ENCODE results near the gene LAMTOR4.
"Not testable (repeated sequence)": the region's sequence is repeated elsewhere in the genome, so short reads cannot be mapped to it uniquely, and the experiment has no call there.

The LAMTOR4 gene

DNA sequence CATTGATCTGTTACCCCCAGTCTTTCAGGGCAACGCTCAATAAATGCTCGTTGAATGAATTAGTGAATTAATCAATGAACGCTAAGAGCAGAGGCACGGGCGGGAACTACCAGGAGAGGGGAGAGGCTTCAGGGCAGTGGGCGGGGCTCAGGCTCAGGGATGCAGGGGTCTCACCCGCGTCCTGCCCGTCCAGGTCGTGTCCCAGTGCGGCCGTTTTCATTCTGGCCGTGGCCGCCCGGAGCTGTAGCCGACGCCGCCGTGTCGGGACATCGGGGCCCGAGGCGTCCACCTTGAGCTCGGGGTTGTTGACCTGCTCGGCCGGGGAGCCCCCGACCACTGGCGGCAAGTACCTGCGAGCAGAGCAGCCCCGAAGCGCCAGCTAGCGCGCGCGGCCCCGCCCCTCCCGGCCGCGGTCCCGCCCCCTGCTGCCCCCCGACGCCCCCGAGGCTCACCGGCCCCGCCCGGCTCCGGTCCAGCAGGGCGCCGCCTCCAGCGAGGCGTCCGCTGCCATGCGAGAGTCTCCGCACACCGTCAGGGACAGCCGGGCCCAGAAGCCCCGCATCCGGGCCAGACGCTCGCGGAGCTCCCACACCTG, 22.5 kb downstream of the LAMTOR4 start:
- no peak for DNase-seq (ENCODE audit: low read depth)

DNA sequence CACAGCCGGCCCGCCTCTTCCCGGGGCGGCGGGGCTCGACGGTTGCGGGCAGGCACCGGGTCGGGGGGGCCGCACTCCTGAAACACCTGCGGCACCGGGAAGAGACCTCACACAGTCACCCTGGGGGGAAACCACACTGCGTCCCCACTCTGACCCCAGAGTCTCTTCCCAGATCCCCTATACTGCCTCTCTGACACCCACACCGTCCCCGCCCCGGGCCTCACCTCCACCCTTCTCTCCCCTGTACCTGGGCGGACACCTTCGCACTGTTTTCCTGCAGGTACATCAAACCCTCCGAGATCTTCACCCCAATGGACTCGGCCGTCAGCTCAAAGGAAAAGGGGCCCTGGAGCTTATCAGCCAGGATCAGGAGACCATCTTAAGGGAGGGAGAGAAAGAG, 23.1 kb downstream of the LAMTOR4 start:
- no peak for DNase-seq (ENCODE audit: low read depth)

GRCh38 chr7:100173806-100174495, 25.2 kb downstream of the LAMTOR4 start:
- DNase-seq (ENCODE audit: low read depth): no peak

DNA sequence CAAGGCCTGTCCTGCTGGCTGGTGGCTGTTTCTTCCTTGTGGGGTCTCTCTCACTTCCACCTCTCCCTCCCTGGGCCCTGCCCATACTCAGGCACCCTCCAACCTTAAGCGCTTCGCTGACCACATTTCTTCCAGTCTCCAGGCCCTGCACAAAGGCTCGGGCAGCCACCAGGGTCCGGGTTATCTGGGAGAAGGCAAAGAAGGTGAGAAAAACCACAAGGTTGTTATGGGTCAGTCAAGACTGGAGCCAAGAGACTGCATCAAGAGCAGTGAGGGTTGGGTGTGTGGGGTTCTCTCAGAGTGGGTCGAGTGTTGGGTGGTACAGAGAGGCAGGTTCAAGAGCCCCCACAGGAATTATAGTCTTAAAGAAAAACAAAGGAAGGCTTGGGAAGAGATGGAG, 25.9 kb downstream of the LAMTOR4 start:
- no peak for DNase-seq (ENCODE audit: low read depth)

DNA sequence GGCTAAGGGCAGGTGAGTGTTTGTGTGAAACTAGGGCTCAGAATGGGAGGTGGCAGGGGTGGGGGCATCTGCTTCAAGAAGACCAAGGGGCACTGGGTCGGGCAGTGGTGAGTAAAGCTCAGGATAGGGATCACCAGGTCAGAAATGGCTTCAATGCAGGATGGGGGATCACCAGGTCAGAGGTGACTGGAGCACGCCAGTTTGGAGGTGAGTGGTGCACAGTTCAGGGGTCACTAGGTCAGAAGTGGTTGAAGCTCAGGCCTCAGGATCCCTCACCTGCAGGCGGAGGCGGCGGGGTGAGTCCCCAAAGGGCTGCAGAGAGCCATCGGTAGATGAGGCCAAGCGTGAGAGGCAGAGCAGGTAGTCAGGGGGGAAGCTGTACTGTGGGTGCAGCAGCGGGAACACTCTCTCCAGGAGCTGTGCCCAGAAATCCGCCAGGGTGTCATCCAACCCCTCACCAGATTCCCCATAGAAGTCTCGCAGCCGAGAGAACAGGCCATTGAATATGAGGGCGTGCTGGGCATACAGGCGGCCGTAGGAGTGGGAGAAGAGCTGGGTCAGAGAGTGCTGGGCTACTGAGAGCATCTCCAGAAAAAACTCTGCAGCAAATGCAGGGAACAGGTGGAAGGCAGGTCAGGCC, 26.7 kb downstream of the LAMTOR4 start:
- DNase-seq (ENCODE audit: low read depth): no peak

DNA sequence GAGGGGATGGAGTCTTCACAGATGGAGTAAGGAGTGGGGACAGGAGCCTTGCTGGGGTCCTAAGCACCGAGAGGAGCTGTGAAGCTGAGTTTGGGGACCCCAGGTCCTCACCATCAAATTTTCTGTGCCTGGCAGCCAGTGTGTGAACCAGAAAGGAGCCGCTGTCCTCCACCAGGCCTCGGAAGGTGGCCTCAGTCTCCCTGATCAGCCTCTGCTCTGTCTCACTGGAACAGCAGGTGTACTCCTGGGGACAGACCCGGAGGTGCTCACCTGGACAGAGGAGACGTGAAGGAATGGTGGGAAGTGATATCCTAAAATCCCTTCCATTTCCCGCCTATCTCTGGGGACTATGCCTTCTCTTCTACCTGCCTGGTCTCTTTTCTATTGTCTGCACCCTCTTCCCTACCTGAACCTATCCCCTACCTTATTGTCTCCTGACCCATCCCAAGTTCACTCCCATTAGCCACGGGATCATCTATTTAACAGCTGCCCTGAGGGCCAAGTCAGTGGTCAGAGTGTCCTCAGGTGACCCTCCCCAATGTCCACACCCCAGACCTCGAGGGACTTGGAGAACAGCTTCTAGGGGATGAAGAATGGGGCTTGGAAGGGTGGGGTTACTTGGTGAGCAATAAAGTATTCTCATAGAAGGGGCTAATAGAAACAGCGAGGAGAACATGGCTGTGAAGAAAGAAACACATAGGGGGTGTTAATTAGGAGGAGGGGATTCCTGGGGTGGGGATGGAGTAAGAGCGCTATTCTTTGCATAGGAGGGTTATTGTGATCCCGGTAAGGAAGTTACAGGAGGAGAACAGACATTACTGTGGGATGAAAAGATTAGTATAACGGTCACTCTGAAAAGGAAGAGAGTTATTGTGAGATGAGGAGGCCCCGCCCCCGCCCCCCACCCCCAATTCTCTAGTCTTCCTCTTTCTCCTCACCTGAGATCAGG, 27.7 kb downstream of the LAMTOR4 start:
- no peak for DNase-seq (ENCODE audit: low read depth)

- peak; percentile 95 for DNase-seq (ENCODE audit: low read depth)
Observed at GRCh38 chr7:100177045-100178001, 28.6 kb downstream of the LAMTOR4 start, which contains the start of the genes GPC2 and STAG3. Gene GPC2 (minus strand): TSS chr7:100177381. CDS start chr7:100177199, 182 bp downstream. Gene STAG3 (plus strand): TSS chr7:100177918. CDS start chr7:100180557, 2,639 bp downstream.

DNA sequence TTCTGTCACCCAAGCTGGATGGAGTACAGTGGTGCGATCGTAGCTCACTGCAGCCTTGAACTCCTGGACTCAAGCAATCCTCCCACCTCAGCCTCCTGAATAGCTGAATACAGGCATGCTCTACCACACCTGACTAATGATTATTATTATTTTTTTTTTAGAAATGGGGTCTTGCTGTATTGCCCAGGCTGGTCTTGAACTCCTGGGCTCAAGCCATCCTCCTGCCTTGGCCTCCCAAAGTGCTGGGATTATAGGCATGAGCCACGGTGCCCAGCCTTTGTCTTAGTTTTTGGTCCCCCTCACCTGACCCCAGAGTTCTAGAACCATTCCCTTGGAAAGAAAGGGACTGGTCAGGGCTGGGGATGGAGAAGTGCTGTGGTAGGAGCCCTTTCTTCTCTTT, 31.4 kb downstream of the LAMTOR4 start:
- DNase-seq (ENCODE audit: low read depth): not testable (repeated sequence)

DNA sequence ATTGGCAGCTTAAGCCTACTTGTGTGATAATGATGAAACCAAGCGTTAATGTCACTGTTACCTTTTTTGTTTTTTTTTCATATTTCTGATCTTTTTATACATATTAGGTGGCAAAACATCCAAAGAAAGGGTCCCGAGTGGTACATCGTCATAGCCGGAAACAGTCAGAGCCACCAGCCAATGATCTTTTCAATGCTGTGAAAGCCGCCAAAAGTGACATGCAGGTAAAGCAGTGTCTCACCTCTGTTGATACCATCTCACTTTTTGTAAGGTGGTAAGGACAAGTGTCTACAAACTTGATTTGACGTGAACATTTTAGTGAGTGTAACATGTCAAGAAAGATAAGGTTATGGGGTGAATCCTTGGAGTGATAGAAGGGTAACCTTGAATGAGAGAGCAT, 33.9 kb downstream of the LAMTOR4 start:
- DNase-seq (ENCODE audit: low read depth): not testable (repeated sequence)

DNA sequence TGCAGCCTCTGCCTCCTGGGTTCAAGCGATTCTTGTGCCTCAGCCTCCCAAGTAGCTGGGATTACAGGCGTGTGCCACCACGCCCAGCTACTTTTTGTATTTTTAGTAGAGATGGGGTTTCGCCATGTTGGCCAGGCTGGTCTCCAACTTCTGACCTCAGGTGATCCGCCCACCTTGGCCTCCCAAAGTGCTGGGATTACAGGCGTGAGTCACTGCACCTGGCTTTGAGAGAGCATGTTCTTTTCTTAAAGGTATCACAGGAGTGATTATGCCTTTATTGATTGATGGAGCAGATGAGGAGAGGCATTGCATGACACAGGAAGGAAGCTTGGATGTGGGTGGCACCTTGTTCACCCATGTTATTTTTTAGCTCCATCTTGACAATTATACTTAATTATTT, 34.4 kb downstream of the LAMTOR4 start:
- not testable (repeated sequence) for DNase-seq (ENCODE audit: low read depth)

- no peak for DNase-seq (ENCODE audit: low read depth)
Observed at GRCh38 chr7:100185726-100186125, 37.0 kb downstream of the LAMTOR4 start.

DNA sequence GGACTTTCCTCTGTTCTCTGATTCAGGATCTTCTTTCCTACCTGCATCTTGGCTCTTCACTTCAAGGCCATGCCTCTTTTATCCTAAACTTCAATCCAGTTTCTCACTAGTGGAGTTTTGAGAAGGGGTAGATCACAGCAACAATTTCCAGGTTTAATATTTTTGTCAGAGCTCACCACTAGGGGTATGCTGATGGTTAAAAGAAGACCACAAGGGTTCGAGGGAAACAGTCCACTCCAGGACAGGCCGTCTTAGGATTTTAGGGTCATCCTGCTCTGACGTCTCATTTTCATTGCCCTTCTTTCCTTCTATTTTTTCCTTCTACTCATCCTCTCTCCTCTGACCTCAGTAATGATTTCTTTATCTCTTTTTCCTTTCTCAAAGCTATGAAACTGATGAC, 40.3 kb downstream of the LAMTOR4 start:
- DNase-seq (ENCODE audit: low read depth): no peak

DNA sequence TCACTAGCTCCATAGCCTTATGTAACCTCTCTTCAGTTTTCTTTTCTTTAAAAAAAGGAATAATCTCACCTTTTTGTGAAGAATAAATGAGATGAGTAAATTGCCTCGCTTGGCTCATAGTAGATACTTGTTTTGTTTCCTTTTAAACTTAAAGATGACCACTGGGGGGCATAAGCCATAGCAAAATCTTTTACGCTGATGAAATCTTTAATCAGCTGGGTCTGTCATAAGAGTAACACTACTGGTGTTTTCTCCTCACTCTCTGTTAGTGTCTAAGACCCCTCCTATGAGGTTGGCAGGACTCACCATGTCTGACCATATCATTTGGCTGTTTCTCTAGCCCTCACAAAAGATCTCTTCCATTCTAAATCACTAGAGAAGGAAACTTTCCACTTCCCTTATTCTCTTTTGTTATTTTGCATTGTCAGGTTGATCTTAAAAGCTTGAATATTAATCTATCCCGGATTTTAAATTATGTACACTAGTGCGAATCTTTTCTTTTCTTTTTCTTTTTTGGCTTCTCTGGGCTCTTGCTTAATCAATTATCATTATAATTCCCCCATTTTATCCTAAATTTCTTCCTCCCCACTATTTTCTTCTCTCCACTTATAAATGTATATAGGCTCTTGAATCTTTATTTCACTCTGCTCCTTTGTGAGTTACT, 41.5 kb downstream of the LAMTOR4 start:
- no peak for DNase-seq (ENCODE audit: low read depth)

DNA sequence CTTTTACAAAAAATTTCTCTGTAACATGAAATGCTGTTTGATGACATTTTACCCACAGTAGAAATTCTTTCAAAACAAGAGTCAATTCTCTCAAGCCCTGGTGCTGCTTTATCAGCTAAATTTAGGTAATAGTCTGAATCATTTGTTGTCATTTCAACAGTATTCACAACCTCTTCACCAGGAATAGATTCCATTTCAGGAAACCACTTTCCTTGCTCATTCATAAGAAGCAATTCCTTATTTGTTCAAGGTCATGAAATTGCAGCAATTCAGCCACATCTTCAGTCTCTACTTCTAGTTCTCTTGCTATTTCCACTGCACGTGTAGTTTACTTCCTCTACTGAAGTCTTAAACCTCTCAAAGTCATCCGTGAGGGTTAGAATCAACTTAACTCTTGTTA, 43.1 kb downstream of the LAMTOR4 start:
- no peak for DNase-seq (ENCODE audit: low read depth)

DNA sequence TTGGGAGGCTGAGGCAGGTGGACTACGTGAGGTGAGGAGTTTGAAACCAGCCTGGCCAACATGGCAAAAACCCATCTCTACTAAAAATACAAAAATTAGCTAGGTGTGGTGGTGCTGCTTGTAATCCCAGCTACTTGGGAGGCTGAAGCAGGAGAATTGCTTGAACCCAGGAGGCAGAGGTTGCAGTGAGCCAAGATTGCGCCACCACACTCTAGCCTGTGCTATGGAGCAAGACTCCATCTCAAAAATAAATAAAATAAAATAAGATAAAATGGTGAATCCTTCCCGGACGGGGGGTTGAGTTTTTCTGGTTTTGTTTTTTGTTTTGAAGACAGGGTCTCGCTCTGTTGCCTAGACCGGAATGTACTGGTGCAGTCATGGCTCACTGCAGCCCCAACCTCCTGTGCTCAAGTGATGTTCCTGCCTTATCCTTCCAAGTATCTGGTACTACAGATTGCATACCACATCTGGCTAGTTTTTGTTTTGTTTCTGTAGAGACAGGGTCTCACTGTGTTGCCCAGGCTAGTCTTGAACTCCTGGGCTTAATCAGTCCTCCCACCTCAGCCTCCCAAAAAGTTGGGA, 43.7 kb downstream of the LAMTOR4 start:
- DNase-seq (ENCODE audit: low read depth): not testable (repeated sequence)

DNA sequence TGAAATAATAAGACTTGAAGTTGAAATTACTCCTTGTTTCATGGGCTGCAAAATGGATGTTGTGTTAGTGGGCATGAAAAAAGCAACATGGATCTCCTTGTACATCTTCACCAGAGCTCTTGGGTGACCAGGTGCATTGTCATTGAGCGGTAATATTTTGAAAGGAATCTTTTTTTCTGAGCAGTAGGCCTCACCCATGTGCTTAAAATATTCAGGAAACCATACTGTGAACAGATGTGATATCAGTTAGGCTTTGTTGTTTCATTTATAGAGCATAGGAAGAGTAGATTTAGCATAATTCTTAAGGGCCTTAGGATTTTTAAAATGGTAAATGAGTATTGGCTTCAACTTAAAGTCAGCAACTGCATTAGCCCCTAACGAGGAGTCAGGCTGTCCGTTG, 44.3 kb downstream of the LAMTOR4 start:
- DNase-seq (ENCODE audit: low read depth): no peak

DNA sequence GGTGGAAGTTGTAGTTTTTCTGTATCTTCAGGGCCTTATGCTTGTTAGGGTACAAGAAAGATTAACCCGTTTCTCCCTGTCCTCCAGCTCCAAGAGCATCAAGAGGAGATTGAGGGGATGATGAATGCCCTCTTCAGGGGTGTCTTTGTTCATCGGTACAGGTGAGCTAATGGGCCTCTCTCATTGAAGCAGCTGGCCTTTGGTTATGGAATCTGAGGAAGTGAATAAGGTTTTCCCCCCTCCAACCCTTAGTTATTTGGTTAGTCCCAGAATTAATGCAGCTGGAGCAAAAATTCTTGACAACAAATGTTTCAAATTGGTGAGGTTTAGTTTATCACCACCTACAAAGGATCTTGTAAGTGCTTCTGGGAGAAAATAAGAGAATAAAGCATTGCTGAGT, 46.5 kb downstream of the LAMTOR4 start:
- no peak for DNase-seq (ENCODE audit: low read depth)

GRCh38 chr7:100195901-100196322, 47.2 kb downstream of the LAMTOR4 start:
- DNase-seq (ENCODE audit: low read depth): not testable (repeated sequence)

DNA sequence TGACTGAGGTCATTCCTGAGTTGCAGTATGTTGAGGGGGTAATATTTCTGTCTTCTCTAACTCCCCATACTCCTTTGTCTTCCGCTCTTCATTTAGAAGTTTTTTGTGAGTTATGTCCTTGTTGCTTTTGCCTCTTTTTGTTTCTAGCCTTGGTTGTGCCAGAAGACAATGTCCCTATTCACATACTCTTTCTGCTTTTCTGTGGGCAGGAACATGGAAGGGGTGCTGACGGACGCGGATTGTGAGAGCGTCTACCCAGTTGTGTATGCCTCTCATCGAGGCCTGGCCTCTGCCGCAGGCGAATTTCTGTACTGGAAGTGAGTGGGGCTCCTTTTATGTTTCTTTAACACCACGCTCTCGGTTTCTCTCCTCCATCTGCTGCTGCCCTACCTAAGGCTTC, 49.5 kb downstream of the LAMTOR4 start:
- no peak for DNase-seq (ENCODE audit: low read depth)

- DNase-seq (ENCODE audit: low read depth): no peak
Observed at GRCh38 chr7:100200693-100201092, 52.0 kb downstream of the LAMTOR4 start.
